GM21423 (cell line): ENCODE data around the gene CCDC85A.

Experiments used
- ATAC-seq: cut with Tn5 transposase; IDR thresholded peaks from one replicate; pipeline ENCODE4 v1.9.1; 2021; ENCODE audit warnings: mild to moderate bottlenecking, moderate library complexity; ENCODE audit not compliant: unreplicated experiment

The CCDC85A gene

DNA sequence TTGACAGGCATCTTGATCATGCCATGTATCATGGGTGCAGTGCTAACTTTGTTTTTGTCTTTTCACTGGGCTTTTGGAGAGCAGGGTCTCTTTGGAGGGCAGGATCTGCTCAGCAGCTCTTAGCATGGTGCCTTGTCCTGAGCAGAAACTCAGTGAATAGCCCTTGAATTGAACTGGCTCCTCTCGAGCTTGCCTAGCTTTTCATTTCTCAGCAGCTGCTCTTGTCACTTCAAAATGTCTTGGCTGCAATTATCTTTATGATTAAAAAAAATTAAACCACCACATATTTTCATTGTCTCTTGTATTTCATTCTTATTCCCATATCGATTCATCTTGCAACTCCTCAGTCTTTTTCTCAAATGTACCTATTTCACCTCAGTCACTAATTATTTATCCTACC, 50.5 kb downstream of the CCDC85A start:
- no peak for ATAC-seq

- no peak for ATAC-seq
These were observed 55.2 kb downstream of the CCDC85A start for GRCh38 chr2:56239030-56239429.

DNA sequence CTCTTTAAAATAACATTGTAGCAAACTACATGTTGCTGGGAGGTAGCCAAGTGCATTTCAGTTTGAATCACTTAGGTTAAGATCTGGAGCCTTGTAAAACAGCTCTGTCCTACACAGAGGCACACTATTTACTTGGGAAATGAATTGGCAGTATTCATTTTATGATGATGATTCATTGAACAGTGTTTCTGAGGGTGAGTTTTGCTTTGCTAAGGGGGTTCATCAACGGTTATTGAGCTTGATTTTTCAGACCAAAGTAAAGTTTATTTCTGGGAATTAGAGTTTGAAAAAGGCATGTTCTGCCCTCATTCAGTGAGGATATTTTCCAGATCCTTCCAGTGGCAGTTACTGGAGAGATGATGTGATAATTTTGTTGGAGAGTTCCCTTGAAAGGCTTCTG, 55.6 kb downstream of the CCDC85A start:
- ATAC-seq: no peak

DNA sequence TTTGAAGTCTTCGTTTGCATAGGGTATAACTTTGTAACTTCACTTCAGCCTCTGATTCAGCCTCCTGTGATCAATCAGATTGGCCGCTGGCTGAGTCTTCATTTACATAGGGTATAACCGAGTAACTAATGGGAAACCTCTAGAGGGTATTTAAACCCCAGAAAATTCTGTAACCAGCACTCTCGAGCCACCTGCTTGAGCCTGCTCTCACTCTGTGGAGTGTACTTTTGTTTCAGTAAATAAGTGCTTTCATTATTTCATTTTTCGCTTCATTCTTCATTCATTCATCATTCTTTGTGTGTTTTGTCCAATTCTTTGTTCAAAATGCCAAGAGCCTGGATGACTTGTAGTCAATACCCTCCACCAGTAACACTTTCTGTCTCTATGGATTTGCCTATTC, 56.4 kb downstream of the CCDC85A start:
- no peak for ATAC-seq

DNA sequence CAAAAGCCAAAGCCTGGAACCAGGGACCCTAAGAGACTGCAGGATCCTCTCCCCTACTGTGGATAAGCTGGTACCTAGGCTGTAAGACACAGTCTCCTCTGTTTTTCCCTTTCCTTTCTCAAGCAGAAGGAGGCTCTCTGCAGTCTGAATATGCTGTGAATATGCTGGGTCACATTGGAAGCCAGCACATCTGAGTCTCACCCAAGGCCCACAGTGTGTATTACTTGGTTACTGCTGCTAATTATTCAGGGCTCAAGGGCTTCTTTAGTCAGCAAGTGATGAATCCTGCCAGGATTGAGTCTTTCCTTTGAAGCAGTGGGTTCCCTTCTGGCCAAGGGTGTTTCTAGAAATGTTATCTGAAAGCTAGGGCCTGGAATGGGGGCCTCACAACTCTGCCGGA, 60.7 kb downstream of the CCDC85A start:
- no peak for ATAC-seq

GRCh38 chr2:56244911-56245530, 61.2 kb downstream of the CCDC85A start:
- ATAC-seq: no peak

DNA sequence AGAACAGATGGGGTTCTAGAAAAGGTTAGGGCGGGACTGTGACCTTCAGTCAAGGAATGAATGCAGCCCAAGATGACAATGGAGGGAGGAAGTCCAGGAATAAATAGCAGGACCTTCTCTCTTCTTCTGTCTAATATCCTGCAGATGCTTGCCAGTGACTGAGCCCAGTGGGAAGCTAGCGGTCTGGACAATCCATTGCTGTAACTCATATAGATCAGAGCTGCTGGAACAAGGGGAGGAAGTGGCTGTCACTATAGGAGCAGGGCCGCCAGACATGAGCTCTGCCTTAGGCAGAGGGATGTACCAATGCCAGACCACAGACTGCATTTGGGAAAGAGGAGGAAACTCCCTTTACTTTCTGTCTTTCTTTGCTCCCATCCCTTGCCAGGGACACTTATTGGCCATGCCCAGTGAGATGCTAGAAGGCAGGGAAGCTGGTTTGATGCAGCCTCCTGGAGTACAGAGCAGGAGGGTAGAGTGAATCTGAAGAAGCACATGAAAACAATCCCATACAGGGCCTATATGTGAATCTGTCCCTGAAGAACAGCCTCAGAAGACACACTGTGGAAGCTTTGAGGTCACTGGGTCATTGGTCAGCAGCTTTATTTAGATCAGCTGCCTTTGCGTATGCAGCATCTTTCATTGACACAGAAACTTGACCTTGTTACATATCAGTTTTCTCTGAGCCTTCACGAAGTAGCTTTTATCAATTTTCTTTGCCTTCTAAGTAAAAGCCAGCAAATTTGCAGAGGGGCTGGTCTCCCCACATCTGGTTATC, 65.4 kb downstream of the CCDC85A start:
- no peak for ATAC-seq

GRCh38 chr2:56250153-56250729, 66.5 kb downstream of the CCDC85A start:
- no peak for ATAC-seq

DNA sequence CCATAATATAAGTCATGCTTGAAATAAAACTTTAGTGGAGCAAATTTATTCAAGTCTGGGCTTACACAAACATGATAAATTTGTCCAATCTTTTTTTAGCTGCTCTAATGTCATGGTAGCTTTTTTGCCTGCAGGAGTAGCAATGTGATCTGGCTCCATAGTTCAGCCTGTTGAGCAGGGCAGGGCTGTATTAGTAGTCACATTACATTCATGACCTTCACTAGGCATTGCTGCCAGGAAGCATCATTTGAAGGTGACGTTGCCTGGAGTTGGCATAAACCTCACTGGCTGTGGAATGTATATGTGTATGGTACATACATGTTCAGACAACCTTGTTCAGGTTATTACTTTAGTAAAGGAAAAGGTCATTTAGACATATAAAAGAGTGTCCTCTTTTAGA, 76.6 kb downstream of the CCDC85A start:
- ATAC-seq: no peak

DNA sequence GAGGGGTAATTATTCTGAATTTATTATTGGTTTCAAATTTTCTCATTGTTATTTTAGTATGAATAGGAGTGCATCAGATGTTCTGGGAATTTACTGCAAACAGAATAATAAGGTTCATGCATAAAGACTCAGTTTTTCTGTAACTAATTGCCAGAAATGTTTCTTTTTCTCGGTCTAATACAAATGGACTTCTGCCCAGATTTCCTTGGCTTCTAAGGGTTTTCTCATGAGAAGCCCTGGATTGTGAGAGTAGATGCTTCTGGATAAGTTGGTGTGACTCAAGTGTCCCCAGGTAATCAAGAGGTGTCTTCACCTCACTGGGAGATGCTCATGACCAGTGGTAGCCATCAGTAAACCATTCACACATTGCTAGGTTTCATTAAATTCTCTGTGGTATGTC, 78.5 kb downstream of the CCDC85A start:
- no peak for ATAC-seq

DNA sequence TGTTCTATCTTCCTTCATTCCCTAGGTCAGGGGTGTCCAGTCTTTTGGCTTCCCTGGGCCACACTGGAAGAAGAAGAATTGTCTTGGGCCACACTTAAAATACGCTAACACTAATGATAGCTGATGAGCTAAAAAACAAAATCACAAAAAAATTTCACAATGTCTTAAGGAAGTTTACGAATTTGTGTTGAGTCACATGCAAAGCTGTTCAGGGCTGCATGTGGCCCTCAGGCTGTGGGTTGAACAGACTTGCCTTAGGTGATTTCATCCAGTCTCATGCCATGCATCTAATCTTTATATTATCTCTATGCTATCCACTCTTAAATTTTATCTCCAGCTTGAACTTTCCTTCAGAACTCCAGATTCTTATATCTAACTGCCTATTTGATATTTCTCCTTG, 80.1 kb downstream of the CCDC85A start:
- no peak for ATAC-seq

- no peak for ATAC-seq
These were observed 83.1 kb downstream of the CCDC85A start for GRCh38 chr2:56266761-56267414.

DNA sequence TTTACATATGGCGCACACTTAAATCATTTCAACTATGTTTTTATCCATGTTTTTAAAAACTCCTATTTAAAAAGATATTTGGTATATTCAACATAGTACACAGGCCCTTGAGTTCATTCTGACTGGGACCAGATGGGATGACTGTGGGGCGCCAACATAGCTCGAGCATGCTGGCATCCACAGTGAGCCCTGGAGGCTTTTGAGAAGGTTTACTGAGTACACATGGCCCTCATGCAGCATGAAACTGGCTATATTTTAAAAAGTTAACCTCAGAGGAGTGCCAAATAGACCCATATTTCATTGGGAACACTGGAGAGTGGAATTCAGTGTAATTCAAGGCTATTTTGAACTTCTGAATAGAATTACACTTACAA, 83.6 kb downstream of the CCDC85A start:
- no peak for ATAC-seq

GRCh38 chr2:56268856-56269255, 85.1 kb downstream of the CCDC85A start:
- no peak for ATAC-seq

GRCh38 chr2:56271275-56271674, 87.5 kb downstream of the CCDC85A start:
- no peak for ATAC-seq

- no peak for ATAC-seq
These were observed 101.4 kb downstream of the CCDC85A start for GRCh38 chr2:56285224-56285623.

GRCh38 chr2:56286936-56287335, 103.1 kb downstream of the CCDC85A start:
- no peak for ATAC-seq

GRCh38 chr2:56287508-56287907, 103.7 kb downstream of the CCDC85A start:
- ATAC-seq: no peak

- no peak for ATAC-seq
These were observed 104.2 kb downstream of the CCDC85A start for GRCh38 chr2:56287974-56288373.

DNA sequence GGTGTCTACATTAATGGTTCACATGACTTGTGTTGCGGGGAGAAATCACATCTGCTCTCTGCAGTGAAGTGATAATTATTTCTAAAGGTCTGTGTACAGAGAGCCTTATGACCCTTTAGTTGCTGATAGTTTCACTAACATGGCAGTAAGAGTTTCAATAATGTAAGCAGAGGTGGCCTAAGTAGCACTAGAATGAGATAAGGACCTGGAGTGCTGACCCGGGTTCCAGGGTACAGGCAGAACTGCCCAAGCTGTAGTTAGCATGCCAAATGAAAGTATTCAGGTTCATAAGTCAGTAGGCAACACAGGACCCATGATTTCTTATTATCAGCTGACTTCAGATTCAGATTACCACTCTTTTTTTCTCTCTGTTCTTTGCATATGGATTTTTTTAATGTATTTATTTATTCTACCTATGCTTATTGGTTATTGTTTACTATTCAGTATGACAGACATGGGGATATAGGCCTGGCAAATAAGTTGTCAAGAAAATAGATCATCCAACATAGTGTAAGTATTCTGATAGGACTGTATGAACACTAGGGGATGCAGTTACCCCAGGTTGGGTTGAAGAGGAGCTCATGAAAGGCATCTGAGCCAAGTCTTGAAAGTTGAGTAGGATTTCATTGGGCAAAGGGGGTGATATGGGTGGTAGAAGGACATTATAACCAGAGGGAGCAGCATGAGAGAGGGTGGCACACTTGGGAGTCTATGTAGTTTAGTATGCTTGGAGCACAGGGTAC, 105.2 kb downstream of the CCDC85A start:
- ATAC-seq: no peak

- ATAC-seq: no peak
These were observed 107.9 kb downstream of the CCDC85A start for GRCh38 chr2:56291711-56292110.
